ENCODE measurements around the gene KCND1.

GRCh38 chrX:48958635-48959094 is 13.0 kb downstream of the KCND1 start:
- TF ChIP-seq CTCF (IDR thresholded peaks at IDR 0.05; ENCODE audit: poor library complexity) (no peak), EZH2 (IDR thresholded peaks at IDR 0.05; ENCODE audit: borderline replicate concordance) (no peak)
